A673 (cell line): Measurements from ENCODE around the gene COA3. TPM values are rescaled to one million over a fixed set of nuclear protein-coding genes. Genes with fewer than 3 reads are reported as not detected.
A peak's percentile ranks its signal among the peaks of the same experiment; 100 is the strongest.

ENCODE experiments used
- BruUV-seq: library from RNA; stranded (reverse); fragments of 400-500 nt; replicated peaks from 2 replicates; lab custom pipeline; 2021; lab: Mats Ljungman, UMichigan
- CTCF ChIA-PET: fragments of 300-600 bp; sonication (Branson Sonifier 250); formaldehyde crosslinking; loops from one replicate; lab custom pipeline; 2022; ENCODE audit warnings: antibody characterized with exemption; lab: Charles Lee
- POLR2A ChIA-PET: fragments of 300-600 bp; sonication (Branson Sonifier 250); formaldehyde crosslinking; loops from one replicate; lab custom pipeline; 2022; ENCODE audit warnings: antibody characterized with exemption; ENCODE audit not compliant: low non-redundant PET; lab: Charles Lee
- DNase-seq: peaks from one replicate; pipeline ENCODE4 v3.0.0-alpha.2; 2015; ENCODE audit warnings: low spot score
- H3K27ac ChIP-seq: fragments of 200-600 bp; sonication (generic); 2 replicates; pipeline ENCODE4 v1.5.1; 2016; ENCODE audit warnings: mixed run types, low read depth, mild to moderate bottlenecking, mixed read lengths, antibody characterized with exemption, low read length; ENCODE audit not compliant: poor library complexity, severe bottlenecking
- H3K27me3 ChIP-seq: fragments of 200-600 bp; sonication (generic); replicated peaks from 2 replicates; pipeline ENCODE4 v1.6.1; 2017; ENCODE audit warnings: mixed run types, low read depth, mild to moderate bottlenecking, mixed read lengths, antibody characterized with exemption, low read length; ENCODE audit not compliant: insufficient read depth, poor library complexity
- H3K36me3 ChIP-seq: fragments of 200-600 bp; sonication (generic); 2 replicates; pipeline ENCODE4 v1.6.1; 2016; ENCODE audit warnings: mixed run types, mild to moderate bottlenecking, mixed read lengths, antibody characterized with exemption, low read length; ENCODE audit not compliant: insufficient read depth, poor library complexity, severe bottlenecking
- H3K4me1 ChIP-seq: fragments of 200-600 bp; sonication (generic); 2 replicates; pipeline ENCODE4 v1.6.1; 2017; ENCODE audit warnings: mixed run types, mild to moderate bottlenecking, mixed read lengths, antibody characterized with exemption, low read length; ENCODE audit not compliant: insufficient read depth, poor library complexity, severe bottlenecking
- H3K4me3 ChIP-seq: fragments of 200-600 bp; sonication (generic); 2 replicates; pipeline ENCODE4 v1.5.1; 2016; ENCODE audit warnings: low read depth, mixed run types, mild to moderate bottlenecking, mixed read lengths, low read length; ENCODE audit not compliant: poor library complexity, severe bottlenecking
- H3K9me3 ChIP-seq: fragments of 200-600 bp; sonication (generic); 2 replicates; pipeline ENCODE4 v1.6.1; 2016; ENCODE audit warnings: mixed run types, low read depth, mild to moderate bottlenecking, mixed read lengths, antibody characterized with exemption, low read length; ENCODE audit not compliant: poor library complexity, severe bottlenecking
- EZH2 ChIP-seq: fragments of 200-600 bp; sonication (generic); IDR thresholded peaks from 2 replicates; pipeline ENCODE4 v1.6.1; 2017; ENCODE audit warnings: borderline replicate concordance, low read depth, mild to moderate bottlenecking, mixed read lengths, antibody characterized with exemption, low read length; ENCODE audit not compliant: poor library complexity, severe bottlenecking
- intact Hi-C: fragments of 100-400 bp; cut with micrococcal nuclease; formaldehyde crosslinking; loops from one replicate; pipeline ENCODE4 v1.10.0; 2022; ENCODE audit not compliant: unreplicated experiment
- total RNA-seq: library from RNA; stranded (reverse); gene quantifications from 2 replicates; pipeline ENCODE4 v1.2.3, GENCODE V29; 2021
- TF ChIP-seq, protein P1 (sequence below): fragments of 300-800, 200-600 bp; sonication (generic); conservative IDR thresholded peaks from 2 replicates; pipeline ENCODE4 v1.5.1; 2017; ENCODE audit warnings: low read depth, mild to moderate bottlenecking, antibody characterized with exemption, low read length, moderate library complexity, mixed read lengths

COA3 gene
- total RNA-seq, 1 experiment from 2014 or later: 29.0 TPM

DNA sequence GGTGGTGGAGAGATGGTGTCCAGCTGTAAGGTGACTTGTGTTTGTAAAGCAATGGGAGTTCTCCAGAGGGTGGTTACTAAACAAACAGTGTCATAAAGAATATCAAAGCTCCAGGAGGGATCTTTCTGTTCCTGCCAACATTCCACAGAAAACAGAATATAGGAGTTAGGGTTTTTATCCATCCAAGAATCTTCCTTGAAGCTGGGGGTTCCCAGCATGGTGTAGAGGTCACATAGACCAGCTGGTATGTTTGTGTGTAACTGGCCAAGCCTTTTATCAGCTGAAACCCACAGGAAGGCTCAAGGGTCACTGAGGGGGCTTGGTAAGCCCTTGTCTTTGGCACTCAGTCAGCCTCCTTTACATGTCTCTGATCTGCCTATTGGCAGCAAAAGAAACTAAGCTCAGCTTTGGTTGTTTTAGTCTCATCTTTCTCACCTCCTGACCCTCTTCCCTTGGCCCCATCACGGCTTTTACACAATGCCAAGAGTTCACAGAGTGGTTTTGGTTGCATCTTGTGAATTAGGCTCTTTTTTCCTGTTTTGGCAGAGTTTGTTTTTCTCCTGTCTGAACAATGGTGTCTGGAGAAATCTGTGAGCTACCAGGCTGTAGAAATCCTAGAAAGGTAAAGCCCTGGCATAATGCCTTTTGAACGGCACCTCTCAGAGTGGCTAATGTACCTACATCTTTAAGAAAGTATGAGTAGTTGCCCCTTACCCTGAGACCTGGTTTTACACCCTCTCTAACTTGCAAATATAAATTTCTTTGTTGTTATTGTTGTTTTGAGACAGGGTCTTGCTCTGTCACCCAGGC, 4.8 kb upstream of the COA3 start:
- H3K27ac ChIP-seq: no peak overlapping the region
- ChIA-PET POLR2A (no interaction called here), CTCF (no interaction called here)
- no peak overlapping the region for H3K4me3 ChIP-seq
- TF ChIP-seq, protein P1, sequence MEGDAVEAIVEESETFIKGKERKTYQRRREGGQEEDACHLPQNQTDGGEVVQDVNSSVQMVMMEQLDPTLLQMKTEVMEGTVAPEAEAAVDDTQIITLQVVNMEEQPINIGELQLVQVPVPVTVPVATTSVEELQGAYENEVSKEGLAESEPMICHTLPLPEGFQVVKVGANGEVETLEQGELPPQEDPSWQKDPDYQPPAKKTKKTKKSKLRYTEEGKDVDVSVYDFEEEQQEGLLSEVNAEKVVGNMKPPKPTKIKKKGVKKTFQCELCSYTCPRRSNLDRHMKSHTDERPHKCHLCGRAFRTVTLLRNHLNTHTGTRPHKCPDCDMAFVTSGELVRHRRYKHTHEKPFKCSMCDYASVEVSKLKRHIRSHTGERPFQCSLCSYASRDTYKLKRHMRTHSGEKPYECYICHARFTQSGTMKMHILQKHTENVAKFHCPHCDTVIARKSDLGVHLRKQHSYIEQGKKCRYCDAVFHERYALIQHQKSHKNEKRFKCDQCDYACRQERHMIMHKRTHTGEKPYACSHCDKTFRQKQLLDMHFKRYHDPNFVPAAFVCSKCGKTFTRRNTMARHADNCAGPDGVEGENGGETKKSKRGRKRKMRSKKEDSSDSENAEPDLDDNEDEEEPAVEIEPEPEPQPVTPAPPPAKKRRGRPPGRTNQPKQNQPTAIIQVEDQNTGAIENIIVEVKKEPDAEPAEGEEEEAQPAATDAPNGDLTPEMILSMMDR: no peak
- H3K36me3 ChIP-seq: no peaks in the 10 kb centered on the region
- intact Hi-C loops: no loop called here
- no TSS peak for BruUV-seq
- no peaks in the 10 kb centered on the region for H3K27me3 ChIP-seq
- H3K4me1 ChIP-seq: no peaks in the 10 kb centered on the region
- no peaks in the 10 kb centered on the region for H3K9me3 ChIP-seq
- DNase-seq: no peak

DNA sequence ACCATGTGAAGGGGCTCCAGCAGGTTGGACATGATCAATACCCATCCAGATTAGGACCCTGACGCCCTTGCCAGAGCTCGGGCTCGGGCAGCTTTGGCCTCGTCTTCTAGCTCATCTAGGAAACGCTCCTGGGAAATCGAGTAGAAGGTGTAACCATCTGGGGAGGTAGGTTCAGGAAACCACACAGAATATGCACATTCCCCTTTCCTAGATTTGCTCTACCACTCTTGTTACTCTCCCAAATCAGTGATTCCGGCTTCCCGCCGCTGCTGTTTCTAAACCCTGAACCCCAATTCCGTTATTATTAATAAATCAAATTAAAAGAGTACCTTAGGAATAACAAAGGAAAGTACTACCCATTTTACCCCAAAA, 507 bp downstream of the COA3 start:
- no peaks in the 10 kb centered on the region for H3K9me3 ChIP-seq
- peak overlapping the region; percentile 64 for H3K4me3 ChIP-seq
- H3K27me3 ChIP-seq: no peaks in the 10 kb centered on the region
- no peaks in the 10 kb centered on the region for H3K4me1 ChIP-seq
- POLR2A ChIA-PET: no interaction called here
- no peaks in the 10 kb centered on the region for H3K36me3 ChIP-seq
- BruUV-seq: no TSS peak
- CTCF ChIA-PET: no interaction called here
- DNase-seq: no peak
- TF ChIP-seq, protein P1: no peak
- no peak for TF ChIP-seq EZH2
- H3K27ac ChIP-seq: peak overlapping the region; percentile 59
- intact Hi-C loops: no loop called here

DNA sequence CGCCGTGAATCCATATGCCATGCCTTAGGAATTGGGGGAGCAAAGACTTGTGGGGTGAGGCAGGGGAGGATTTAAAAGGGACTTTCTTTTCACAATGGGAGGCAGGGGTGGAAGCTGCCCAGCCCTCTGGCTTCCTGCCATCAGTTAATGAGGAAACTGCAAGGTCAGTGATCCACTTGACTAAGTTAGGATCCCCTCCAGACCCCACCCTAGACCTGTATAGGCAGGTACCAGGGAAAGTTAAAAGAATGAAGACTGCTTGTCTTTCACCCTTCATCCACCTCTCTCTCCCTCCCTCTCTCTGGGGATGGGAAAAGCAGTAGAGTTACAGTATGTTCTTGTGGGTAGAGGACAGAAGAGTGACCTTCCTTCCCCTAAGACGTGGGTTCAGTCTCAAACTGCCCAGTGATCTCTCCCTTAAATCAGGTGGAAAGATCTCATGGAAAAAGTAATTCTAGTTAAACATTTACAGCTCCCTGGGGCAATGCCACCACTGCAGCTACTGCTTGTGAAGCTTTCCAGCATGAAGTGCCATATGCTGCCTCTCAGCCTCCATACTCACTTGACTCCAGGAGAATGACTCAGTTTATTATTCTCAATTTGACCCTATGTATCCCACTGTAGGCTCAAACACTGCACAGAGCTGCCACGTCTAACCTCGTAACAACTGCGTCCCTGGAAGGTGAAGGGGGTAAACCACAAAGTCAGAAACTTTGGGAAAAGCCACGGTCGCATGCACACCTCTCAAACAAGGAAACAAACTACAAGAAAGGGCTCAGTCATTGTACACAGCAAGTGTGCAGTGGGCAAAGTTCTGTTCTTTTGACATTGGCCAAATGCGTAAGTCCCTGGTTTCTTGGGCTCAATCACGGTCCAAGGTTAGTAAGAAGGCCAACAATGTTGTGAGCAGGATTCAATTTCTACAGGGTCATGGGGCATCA, 1.2 kb downstream of the COA3 start:
- peak overlapping the region; percentile 64 for H3K4me3 ChIP-seq
- H3K36me3 ChIP-seq: no peaks in the 10 kb centered on the region
- ChIA-PET CTCF (no interaction called here), POLR2A (no interaction called here)
- TF ChIP-seq EZH2: no peak
- TF ChIP-seq, protein P1: no peak
- no peaks in the 10 kb centered on the region for H3K27me3 ChIP-seq
- no peaks in the 10 kb centered on the region for H3K4me1 ChIP-seq
- H3K9me3 ChIP-seq: no peaks in the 10 kb centered on the region
- intact Hi-C loops: no loop called here
- no TSS peak for BruUV-seq
- DNase-seq: no peak
- no peak overlapping the region for H3K27ac ChIP-seq
